ENCODE measurements around the gene CENPH.
"Not testable (repeated sequence)": the region's sequence is repeated elsewhere in the genome, so short reads cannot be mapped to it uniquely, and the experiment has no call there.

CENPH gene

GRCh38 chr5:69217548-69218526, 28.5 kb downstream of the CENPH start:
- H3K4me3 ChIP-seq (ENCODE audit: low read depth, low read length) = peak overlapping the region; percentile 99
- in situ Hi-C loops (cut with HindIII; ENCODE audit: low sequenced_read_pairs) = no loop called here
- TF ChIP-seq CTCF (IDR thresholded peaks at IDR 0.05; ENCODE audit: low read depth, low read length) = no peak
- DNase-seq (ENCODE audit: low read depth, low spot score) = peak; percentile 94

DNA sequence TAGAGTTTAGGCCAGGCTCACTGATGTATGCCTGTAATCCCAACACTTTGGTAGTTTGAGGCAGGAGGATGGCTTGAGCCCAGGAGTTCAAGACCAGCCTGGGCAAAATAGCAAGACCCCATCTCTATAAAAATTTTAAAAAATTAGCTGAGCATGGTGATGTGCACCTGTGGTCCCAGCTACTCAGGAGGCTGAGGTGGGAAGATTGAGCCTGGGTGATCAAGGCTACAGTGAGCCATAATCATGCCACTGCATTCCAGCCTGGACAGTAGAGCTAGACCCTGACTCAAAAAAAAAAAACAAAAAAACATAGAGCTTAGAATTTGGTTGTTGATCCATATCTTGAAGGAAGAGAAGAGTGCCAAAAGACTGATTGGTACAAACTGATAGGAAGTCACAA, 30.6 kb downstream of the CENPH start:
- TF ChIP-seq CTCF (IDR thresholded peaks at IDR 0.05; ENCODE audit: low read depth, low read length) = no peak
- in situ Hi-C loops (cut with HindIII; ENCODE audit: low sequenced_read_pairs) = no loop called here
- no peak for DNase-seq (ENCODE audit: low read depth, low spot score)
- H3K4me3 ChIP-seq (ENCODE audit: low read depth, low read length) = no peak overlapping the region

- DNase-seq (ENCODE audit: low read depth, low spot score); in situ Hi-C loops (cut with HindIII; ENCODE audit: low sequenced_read_pairs); H3K4me3 ChIP-seq (ENCODE audit: low read depth, low read length): not testable (repeated sequence)
These were observed 31.0 kb downstream of the CENPH start for GRCh38 chr5:69220371-69220770.

- in situ Hi-C loops (cut with HindIII; ENCODE audit: low sequenced_read_pairs); DNase-seq (ENCODE audit: low read depth, low spot score); H3K4me3 ChIP-seq (ENCODE audit: low read depth, low read length): not testable (repeated sequence)
These were observed 31.4 kb downstream of the CENPH start for GRCh38 chr5:69220833-69221232.

DNA sequence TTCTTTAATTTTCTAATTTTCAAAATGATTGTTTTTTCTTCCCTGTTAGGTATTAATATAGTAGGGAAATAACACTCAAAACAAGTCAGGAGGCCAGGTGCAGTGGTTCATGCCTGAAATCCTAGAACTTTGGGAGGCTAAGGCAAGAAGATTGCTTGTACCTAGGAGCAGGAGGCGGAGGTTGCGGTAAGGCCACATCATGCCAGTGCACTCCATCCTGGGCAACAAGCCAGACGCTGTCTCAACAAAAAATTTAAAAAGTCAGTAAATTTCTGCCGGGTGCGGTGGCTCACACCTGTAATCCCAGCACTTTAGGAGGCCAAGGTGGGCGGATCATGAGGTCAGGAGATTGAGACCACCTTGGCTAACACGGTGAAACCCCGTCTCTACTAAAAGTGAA, 35.1 kb downstream of the CENPH start:
- H3K4me3 ChIP-seq (ENCODE audit: low read depth, low read length) = no peak overlapping the region
- TF ChIP-seq CTCF (IDR thresholded peaks at IDR 0.05; ENCODE audit: low read depth, low read length) = no peak
- in situ Hi-C loops (cut with HindIII; ENCODE audit: low sequenced_read_pairs) = no loop called here
- DNase-seq (ENCODE audit: low read depth, low spot score) = no peak

DNA sequence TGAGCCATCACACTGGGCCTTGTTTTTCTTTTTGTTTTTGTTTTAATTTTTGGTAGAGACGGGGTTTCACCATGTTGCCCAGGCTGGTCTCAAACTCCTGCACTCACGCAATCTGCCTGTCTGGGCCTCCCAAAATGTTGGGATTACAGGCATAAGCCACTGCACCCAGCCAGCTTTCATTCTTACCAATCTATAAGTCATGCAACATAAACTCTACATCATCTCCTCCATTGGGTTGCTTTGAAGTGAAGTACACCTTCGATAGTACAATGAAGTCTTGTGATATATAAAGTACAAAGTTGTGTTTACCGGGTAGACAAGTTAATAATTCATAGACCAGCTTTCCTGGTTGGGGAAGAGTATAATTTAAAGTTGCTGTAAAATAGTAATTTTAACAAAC, 36.5 kb downstream of the CENPH start:
- no peak overlapping the region for H3K4me3 ChIP-seq (ENCODE audit: low read depth, low read length)
- in situ Hi-C loops (cut with HindIII; ENCODE audit: low sequenced_read_pairs) = no loop called here
- no peak for TF ChIP-seq CTCF (IDR thresholded peaks at IDR 0.05; ENCODE audit: low read depth, low read length)
- no peak for DNase-seq (ENCODE audit: low read depth, low spot score)

- no peak overlapping the region for H3K4me3 ChIP-seq (ENCODE audit: low read depth, low read length)
- no peak for DNase-seq (ENCODE audit: low read depth, low spot score)
- in situ Hi-C loops (cut with HindIII; ENCODE audit: low sequenced_read_pairs) = no loop called here
- no peak for TF ChIP-seq CTCF (IDR thresholded peaks at IDR 0.05; ENCODE audit: low read depth, low read length)
These were observed 40.8 kb downstream of the CENPH start for GRCh38 chr5:69230181-69230580.
